Kidney tubule cell (primary cell): ENCODE data around the gene SLC15A4.
"Not testable (repeated sequence)": the region's sequence is repeated elsewhere in the genome, so short reads cannot be mapped to it uniquely, and the experiment has no call there.

Experiments
- DNase-seq: peaks from one replicate; pipeline ENCODE4 v3.0.0-alpha.2; 2018; ENCODE audit warnings: low spot score

Gene SLC15A4

DNA sequence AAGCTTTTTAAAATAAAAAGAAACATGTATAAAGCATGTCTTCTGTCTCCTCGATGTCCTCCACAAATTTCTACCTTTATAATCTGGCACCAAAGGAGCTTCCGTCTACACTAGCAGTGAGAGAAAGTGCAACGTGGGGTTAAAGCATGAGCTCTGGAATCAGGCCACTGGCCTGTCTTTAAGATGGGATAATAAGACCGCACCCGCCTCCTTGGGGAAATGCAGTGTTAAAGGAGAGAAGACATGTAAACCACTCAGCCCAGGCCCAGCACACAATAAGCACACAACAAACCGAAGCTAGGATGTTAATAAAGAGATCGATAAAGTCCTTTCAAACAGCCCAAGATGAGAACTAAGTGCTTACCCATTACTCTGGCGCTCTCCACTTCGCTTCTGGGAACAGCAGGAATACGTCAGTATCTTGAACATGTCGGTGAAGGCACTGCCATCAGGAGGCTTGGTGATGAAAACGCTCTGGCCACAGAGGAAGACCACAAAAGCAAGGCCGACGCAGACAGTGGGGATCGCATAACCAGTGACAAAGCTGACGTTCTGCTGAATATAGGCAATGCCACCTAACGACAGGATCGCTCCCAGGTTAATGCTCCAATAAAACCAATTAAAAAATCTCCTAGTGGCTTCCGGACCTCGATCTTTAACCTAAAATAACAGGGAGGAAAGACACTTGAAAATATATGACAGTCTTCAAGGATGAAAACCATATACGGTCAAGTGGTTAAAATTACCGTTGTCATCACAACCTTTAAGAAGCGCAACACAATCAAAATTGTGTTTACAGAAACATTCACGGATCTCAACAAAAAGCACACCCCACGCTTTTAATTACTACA lies 9.1 kb downstream of the SLC15A4 start:
- no peak for DNase-seq

GRCh38 chr12:128813883-128814282 lies 9.9 kb downstream of the SLC15A4 start:
- DNase-seq: peak; percentile 35

GRCh38 chr12:128813392-128813791 lies 10.4 kb downstream of the SLC15A4 start:
- DNase-seq: no peak

DNA sequence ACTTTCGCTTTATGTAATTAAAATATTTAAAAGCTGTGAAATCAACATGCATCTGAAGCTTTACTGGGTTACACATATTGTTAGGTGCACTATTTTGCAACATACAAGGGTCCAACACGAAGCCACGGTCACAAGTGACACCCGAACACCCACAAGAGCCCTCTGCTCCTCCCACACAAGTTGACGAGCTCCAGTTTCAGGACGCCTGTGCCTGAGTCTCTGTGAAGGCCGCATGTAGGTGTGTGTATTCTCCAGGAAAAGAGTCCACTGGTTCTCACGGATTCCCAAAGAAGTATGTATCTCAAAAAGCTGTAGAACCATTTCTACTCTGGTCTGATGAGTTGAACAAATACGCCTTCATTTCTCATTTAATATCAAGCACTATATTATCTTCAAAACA lies 12.0 kb downstream of the SLC15A4 start:
- no peak for DNase-seq

- no peak for DNase-seq
Measured at GRCh38 chr12:128810182-128811127, 13.3 kb downstream of the SLC15A4 start.

DNA sequence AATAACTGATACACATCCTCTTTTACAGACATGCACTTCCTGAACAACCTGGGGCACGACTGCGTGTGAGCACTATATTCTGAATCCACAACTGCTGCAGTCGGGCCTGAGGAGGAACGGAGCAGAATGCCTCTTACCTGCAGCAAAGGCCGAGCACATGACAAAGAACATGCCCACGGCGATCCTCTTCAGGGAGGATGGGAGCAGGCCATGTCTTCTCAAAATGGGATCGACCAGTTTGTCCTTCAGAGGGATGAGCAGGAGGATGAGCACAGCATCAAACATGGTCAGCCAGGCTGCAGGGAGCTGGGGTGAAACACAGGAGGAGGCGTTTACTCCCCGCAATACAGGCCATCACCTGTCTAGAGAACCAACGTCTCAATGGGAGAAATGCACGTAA lies 15.1 kb downstream of the SLC15A4 start:
- no peak for DNase-seq

DNA sequence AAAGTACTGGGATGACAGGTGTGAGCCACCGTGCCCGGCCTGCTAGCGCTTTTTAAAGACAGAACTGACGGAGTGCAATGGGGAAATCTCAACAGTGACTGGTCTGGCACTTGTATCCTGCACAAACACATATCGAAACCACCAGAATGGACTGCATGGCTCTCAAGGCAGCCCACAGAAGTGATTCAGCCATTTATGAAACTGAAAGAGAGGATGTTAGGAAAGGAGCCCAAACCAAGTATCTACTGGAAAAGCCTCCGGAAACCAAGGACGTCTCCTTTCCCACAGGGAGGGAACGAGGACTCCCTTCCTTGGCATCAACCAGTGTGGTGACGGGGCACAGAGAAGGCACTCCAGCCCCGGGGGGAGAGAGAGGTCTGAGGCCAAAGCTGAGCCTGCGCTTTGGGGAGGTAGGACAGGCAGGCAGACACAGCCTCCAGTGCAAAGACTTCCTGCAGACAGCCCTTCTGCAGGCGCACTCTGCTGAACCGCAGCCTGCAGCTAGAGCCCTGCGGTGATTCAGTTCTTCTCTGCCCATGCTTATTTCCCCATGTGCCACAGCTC lies 16.5 kb downstream of the SLC15A4 start:
- no peak for DNase-seq

GRCh38 chr12:128806573-128806972 lies 17.2 kb downstream of the SLC15A4 start:
- DNase-seq: no peak

- DNase-seq: not testable (repeated sequence)
Measured at GRCh38 chr12:128805406-128805805, 18.4 kb downstream of the SLC15A4 start.

GRCh38 chr12:128804762-128805161 lies 19.0 kb downstream of the SLC15A4 start:
- no peak for DNase-seq

- no peak for DNase-seq
Measured at GRCh38 chr12:128803788-128804187, 20.0 kb downstream of the SLC15A4 start.

- DNase-seq: no peak
Measured at GRCh38 chr12:128802756-128803155, 21.0 kb downstream of the SLC15A4 start.

DNA sequence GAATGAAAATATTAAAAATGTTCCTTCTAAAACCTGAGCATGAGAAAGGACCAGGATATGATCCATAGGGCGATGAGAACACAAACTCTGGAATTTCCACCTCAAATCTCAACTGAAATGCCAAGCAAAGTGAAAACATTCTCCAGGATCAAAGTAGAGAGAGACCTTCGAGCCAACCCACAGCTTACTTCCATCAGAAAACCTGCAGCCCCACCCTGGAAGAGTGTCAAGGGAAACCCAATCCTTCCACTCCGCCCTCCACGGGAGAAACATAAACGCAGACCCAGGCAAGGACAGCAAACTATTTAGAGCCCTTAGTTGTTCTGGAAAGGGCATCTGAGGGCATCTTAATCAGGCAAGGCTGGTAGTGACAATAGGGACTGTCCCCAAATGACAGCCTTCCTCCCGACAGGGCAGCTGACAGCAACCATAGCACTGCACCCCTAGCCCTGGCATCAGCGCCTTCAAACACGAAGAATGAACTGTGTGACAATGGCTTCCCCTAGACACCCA lies 21.8 kb downstream of the SLC15A4 start:
- DNase-seq: peak; percentile 64

DNA sequence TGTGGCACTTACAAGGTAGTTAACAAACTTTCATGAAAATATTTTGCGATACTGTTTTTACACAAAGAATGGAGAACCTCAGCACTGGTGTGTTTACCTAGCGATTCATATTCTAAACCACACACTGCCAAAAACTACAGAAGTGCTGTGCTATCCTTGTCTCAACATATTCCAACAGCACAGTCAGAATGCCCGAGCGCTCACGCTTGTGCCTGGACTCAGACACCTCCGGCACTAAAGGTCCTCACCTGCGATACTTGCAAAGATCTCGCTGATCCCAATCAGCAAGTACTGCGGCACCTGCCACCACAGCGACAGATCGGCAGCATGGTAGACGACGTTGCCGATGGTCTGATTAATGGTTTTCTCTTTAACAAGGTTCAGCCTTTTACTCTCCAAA lies 23.2 kb downstream of the SLC15A4 start:
- no peak for DNase-seq

- DNase-seq: no peak
Measured at GRCh38 chr12:128798571-128799341, 25.0 kb downstream of the SLC15A4 start.

DNA sequence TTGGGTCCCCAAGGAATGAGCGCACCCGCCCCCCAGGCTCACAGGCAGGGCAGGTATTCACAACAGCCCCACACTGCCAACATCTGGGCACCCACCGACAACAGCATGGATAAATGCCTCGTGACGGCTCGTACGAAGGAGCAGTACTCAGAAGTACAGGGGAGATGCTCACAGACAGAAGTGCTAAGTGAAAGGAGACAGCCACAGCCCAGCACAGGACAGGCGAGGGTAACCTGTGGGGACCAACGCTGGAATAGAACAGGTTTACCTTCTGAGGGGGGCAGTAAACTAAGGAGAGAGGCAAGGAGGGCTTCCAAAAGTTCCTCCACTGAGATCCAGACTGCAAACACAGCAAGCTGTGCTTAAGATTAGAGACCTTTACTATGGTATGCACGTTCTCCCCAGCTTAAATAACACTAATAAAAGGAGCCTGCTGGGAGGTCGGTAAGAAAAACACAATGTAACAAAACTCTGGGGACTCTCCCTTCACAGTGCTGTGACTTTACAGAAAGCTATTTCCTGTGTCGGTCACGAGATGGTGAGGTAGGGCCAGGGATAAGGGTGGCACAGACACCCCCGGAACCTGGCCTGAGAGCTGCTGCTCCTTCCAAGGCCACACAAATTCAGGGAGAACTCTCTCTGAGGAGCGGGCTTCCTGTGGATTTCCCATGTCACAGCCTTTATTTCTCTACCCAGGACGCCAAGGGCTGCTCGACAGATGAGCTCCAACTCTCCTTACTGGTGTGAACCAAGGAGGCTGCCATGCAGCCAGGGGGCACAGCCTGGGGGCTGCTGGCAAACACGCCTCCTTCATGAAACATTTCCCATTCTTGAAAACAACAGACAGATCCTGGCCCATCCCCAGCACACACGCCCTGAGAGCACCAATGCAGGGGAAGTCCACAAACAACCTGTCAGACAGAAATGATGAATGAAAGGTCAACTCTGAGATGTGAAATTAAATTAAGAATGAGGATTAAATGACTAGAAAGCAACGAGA lies 26.3 kb downstream of the SLC15A4 start:
- DNase-seq: no peak

DNA sequence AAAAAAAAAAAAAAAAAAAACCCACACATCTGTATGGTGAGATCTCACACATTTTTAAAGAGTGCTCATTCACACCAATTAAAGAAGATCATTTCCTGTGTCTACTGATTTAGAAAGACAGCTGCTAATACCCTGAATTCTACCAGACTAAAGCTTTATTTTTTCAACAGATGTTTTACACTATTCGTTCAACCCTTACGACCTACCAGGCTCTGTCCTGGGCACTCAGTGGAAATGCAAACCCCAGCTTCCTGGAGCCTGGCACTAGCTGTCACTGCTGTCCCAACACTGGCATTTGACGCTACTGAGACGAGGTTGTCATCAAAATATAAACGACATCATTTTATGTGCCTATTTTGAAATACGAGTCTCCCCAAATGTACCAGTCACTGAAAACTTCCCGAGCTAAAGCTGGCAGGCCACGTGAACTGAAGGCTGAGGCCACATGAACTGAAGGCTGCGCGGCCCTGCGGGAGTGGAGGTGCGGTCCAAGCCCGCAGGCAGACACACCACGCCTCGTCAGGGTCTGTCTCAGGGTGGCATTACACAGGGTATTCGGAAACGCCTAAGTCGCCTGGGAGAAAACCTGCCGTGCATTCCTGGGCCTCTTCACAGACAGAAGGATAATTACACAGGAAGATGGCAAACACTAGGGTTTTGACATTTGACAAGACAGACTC lies 27.2 kb downstream of the SLC15A4 start:
- DNase-seq: no peak

GRCh38 chr12:128795530-128796361 lies 28.0 kb downstream of the SLC15A4 start:
- no peak for DNase-seq
